GM10266 (cell line): Measurements from ENCODE around the gene WWC2.

Source experiments
- DNase-seq: peaks from one replicate; pipeline ENCODE4 v3.0.0; 2012; ENCODE audit errors: extremely low spot score
- CTCF ChIP-seq: IDR thresholded peaks from 2 replicates; pipeline ENCODE4 v1.5.1; 2012; ENCODE audit warnings: mild to moderate bottlenecking, low read depth; ENCODE audit not compliant: control insufficient read depth, insufficient read depth; ENCODE audit errors: missing control alignments

The WWC2 gene

GRCh38 chr4:183300655-183301054 is 201.6 kb downstream of the WWC2 start:
- no peak for DNase-seq
- TF ChIP-seq CTCF, result no peak

DNA sequence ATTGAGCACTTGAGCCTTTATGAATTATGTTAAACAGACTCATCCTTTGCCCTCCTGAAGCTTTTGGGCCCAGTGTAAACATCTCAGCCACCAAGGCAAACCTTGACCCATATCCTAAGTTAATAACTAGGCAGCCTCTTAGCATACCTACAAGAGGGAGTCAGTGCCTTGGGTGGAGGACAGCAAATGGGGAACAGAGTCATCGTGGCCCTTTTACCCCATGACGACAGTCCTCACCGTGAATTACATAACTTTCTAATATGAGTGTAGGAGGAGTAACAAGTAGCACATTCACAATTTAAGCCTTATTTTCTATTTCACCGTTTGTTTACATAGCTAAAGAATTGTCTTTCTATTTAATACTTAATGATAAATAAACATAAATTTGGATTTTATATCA is 204.2 kb downstream of the WWC2 start:
- no peak for TF ChIP-seq CTCF
- no peak for DNase-seq

- no peak for TF ChIP-seq CTCF
These were observed 205.0 kb downstream of the WWC2 start for GRCh38 chr4:183304067-183304466.

DNA sequence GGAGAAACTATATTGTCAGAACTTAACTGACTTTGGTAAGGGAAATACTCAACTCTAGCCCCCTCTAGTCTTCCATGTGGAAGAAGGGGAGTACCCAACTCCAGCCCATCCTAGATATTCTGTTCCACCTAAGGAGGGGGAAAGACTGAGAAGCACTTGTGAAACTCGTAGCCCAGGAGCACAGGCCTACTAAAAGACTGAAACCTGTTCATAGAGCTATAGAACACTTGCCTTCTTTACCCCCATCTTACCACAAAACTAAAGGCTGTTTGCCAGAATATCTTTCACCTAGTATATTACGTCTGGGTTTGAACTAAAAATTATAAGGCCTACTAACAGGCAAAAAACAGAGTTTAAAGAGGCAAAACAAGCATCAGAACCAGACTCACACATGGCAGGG is 205.5 kb downstream of the WWC2 start:
- TF ChIP-seq CTCF, result no peak
- DNase-seq, result no peak

More at GRCh38 chr4:183304067-183304466, 205.0 kb downstream of the WWC2 start:
- no peak for DNase-seq

DNA sequence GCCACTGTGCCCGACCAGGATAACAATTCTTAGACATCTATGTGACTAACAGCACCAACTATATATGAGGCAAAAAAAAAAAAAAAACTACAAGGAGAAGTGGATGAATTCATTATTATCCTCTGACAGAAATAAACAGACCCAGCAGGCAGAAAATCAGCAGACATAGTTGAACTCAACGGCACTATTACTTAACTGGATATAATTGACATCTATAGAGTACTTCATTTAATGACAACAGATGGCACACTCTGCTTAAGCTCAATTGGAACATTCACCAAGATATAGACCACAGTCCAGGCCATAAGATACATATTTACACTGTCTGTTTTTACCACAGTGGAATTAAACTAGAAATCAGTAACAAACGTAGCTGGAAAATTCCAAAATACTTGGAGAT is 207.8 kb downstream of the WWC2 start:
- no peak for TF ChIP-seq CTCF
- DNase-seq, result no peak

DNA sequence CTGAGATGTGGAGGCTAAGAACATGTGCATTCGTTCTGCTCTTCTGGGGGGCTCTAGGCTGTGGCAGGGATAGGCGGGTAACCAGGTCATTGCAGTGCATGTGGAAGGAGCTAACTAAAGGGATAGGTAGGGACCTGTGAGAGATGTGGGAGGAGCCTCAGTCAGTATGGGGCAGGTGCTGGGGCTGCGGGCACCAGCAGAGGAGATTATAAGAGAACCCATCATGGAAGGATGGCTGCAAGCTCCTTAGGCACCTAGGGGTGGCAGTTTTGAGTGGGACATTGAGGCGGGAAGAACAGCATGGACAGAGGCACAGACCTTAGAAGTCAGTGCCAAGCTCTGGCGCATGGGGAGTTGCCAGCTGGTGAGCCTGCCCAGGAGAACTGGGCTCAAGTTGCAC is 213.8 kb downstream of the WWC2 start:
- no peak for DNase-seq
- TF ChIP-seq CTCF, result no peak

DNA sequence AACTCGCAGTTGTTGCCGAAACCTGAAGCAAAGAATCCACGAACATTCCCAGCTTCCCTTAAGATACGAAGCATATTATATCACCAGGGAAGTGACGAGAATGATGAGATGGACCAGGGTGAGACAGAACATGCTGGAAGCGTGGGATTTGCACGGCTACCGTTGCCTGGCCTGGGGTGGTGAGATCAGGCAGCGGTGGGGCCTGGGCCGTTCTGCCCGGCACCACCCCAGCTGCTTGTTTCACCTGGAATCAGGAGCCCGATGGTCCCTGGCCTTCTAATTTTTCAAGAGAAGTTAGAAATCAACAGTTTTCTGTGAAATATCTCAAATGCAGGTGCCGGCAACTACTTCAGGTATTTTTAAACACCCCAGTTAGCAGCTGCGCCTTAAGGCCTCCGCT is 215.3 kb downstream of the WWC2 start:
- DNase-seq, result no peak
- no peak for TF ChIP-seq CTCF

DNA sequence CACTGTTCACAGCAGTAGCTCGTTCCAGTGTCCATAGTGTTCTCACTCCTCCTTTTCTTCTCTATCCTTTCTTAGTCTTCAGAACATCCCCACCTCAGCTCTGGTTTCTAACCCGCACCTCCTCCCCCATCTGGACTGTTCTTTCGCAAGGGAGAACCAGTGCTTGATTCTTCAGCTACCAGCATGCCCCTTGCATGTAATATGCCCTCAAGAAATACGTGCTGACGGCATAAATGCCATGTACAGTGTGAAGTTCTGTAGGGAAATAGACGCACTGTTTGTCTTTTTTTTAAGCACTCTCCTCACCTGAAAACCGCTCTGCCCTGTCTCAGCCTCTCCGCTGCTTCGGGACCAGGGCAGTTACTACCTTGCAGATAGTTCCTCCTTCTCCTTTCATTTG is 215.7 kb downstream of the WWC2 start:
- TF ChIP-seq CTCF, result no peak
- no peak for DNase-seq
